B cell (primary cell): ENCODE measurements around the gene C17orf100.
"Not testable (repeated sequence)": the region's sequence is repeated elsewhere in the genome, so short reads cannot be mapped to it uniquely, and the experiment has no call there.

ENCODE experiments used
- CTCF ChIP-seq: fragments of 200-600 bp; IDR thresholded peaks from one replicate; pipeline ENCODE4 v1.8.0; 2022; ENCODE audit warnings: antibody characterized with exemption, mild to moderate bottlenecking
- EZH2 ChIP-seq: IDR thresholded peaks from 2 replicates; pipeline ENCODE4 v1.6.1; 2012; ENCODE audit warnings: borderline replicate concordance, low read depth, mild to moderate bottlenecking, moderate library complexity, low read length; ENCODE audit not compliant: insufficient read depth, poor library complexity, severe bottlenecking

GRCh38 chr17:6655732-6656361, 4.3 kb downstream of the C17orf100 start:
- not testable (repeated sequence) for TF ChIP-seq CTCF, EZH2
